ENCODE results near the gene PARD3. TPM values are rescaled to one million over a fixed set of nuclear protein-coding genes. Genes with fewer than 3 reads are reported as not detected.

PARD3 gene
- total RNA-seq, 1 donor from 2014 or later: 34.1 TPM

- no peaks in the 10 kb centered on the region for H3K27me3 ChIP-seq (ENCODE audit: low read depth)
- DNase-seq (no peak), ATAC-seq (no peak)
- H3K4me3 ChIP-seq: no peak overlapping the region
- no peaks in the 10 kb centered on the region for H3K36me3 ChIP-seq
- H3K9me3 ChIP-seq: no peaks in the 10 kb centered on the region
- TF ChIP-seq CTCF (IDR thresholded peaks at IDR 0.05): no peak
- intact Hi-C loops (cut with DNase I): no loop called here
- no peak overlapping the region for H3K27ac ChIP-seq
- peaks cover 50% of the 10 kb centered on the region for H3K4me1 ChIP-seq
Measured at GRCh38 chr10:34719746-34720145, 95.3 kb downstream of the PARD3 start.

- no peak overlapping the region for H3K4me3 ChIP-seq
- peaks cover 50% of the 10 kb centered on the region for H3K4me1 ChIP-seq
- intact Hi-C loops (cut with DNase I): no loop called here
- no peaks in the 10 kb centered on the region for H3K36me3 ChIP-seq
- no peak for DNase-seq
- ATAC-seq: no peak
- H3K9me3 ChIP-seq: no peaks in the 10 kb centered on the region
- H3K27ac ChIP-seq: no peak overlapping the region
- no peaks in the 10 kb centered on the region for H3K27me3 ChIP-seq (ENCODE audit: low read depth)
- no peak for TF ChIP-seq CTCF (IDR thresholded peaks at IDR 0.05)
Measured at GRCh38 chr10:34719328-34719727, 95.8 kb downstream of the PARD3 start.

GRCh38 chr10:34717429-34717828, 97.7 kb downstream of the PARD3 start:
- Histone ChIP-seq H3K9me3 (no peaks in the 10 kb centered on the region), H3K27me3 (ENCODE audit: low read depth) (no peaks in the 10 kb centered on the region), H3K4me1 (peaks cover 49% of the 10 kb centered on the region), H3K27ac (no peak overlapping the region), H3K4me3 (no peak overlapping the region), H3K36me3 (no peaks in the 10 kb centered on the region)
- no peak for TF ChIP-seq CTCF (IDR thresholded peaks at IDR 0.05)
- DNase-seq (no peak), ATAC-seq (no peak)
- intact Hi-C loops (cut with DNase I): no loop called here

GRCh38 chr10:34716958-34717357, 98.1 kb downstream of the PARD3 start:
- Histone ChIP-seq H3K36me3 (no peaks in the 10 kb centered on the region), H3K4me3 (no peak overlapping the region), H3K4me1 (peaks cover 53% of the 10 kb centered on the region), H3K27me3 (ENCODE audit: low read depth) (no peaks in the 10 kb centered on the region), H3K27ac (no peak overlapping the region), H3K9me3 (no peaks in the 10 kb centered on the region)
- intact Hi-C loops (cut with DNase I): no loop called here
- DNase-seq (no peak), ATAC-seq (no peak)
- no peak for TF ChIP-seq CTCF (IDR thresholded peaks at IDR 0.05)

- H3K27me3 ChIP-seq (ENCODE audit: low read depth): no peaks in the 10 kb centered on the region
- H3K27ac ChIP-seq: no peak overlapping the region
- H3K36me3 ChIP-seq: no peaks in the 10 kb centered on the region
- ATAC-seq: no peak
- intact Hi-C loops (cut with DNase I): no loop called here
- peaks cover 53% of the 10 kb centered on the region for H3K4me1 ChIP-seq
- TF ChIP-seq CTCF (IDR thresholded peaks at IDR 0.05): no peak
- no peaks in the 10 kb centered on the region for H3K9me3 ChIP-seq
- DNase-seq: no peak
- H3K4me3 ChIP-seq: no peak overlapping the region
Measured at GRCh38 chr10:34716234-34716633, 98.9 kb downstream of the PARD3 start.

Measured in lower lobe of right lung (tissue), 2 donors.